ENCODE data around the gene SELENON. TPM values are rescaled to one million over a fixed set of nuclear protein-coding genes. Genes with fewer than 3 reads are reported as not detected.
A peak's percentile ranks its signal among the peaks of the same experiment; 100 is the strongest.

SELENON gene
- total and polyA plus RNA-seq, 2 of the 13 experiments (the other 11 are each of a cell fraction or from before 2014, with no cell fraction given), result 3.8 to 8.0 TPM

DNA sequence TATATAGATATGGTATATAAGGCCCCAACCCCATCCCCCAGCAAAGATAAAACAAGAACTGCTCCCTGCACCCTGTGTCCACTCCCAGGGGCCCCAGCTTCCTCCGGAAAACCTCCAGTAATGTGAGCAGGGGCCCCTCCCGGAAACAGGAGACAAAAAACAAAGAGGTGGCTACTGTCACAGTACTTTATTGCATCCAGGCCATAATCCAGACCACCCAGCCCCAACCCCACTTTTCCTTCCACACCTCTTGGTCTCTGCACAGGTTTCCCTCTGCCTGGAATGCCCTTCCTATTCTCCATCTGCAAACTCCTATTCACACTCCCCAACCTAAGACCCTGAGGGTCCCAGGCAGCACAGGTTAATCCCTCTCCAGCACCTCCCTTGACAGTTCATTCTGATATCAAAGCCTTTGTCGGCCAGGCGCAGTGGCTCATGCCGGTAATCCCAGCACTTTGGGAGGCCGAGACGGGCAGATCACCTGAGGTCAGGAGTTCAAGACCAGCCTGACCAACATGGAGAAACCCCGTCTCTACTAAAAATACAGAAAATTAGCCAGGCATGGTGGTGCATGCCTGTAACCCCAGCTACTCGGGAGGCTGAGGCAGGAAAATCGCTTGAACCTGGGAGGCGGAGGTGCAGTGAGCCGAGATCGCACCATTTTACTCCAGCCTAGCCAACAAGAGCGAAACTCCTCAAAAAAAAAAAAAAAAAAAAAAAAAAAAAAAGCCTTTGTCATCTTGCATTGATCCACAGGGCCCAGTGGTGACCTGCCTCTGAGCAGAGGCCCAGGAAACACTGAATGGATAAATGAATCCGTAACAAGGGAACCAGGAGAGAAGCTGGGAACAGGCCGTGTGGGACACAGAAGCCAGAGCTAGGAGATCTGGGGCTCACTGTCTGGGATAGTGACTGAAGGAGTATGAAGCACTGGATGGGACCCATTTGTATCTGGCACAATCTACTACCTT lies 61.6 kb downstream of the SELENON start (continued):
- TF ChIP-seq HINFP (CRISPR knock-in tag; IDR thresholded peaks at IDR 0.05; ENCODE audit: low read depth) (peak; percentile 55; the same call in 1 of the 2 replicates), ZNF879 (CRISPR knock-in tag; IDR thresholded peaks at IDR 0.05) (no peak), ZNF331 (CRISPR knock-in tag; IDR thresholded peaks at IDR 0.05) (peak; percentile 12; the same call in 1 of the 2 replicates), REPIN1 (CRISPR knock-in tag; IDR thresholded peaks at IDR 0.05; ENCODE audit: borderline replicate concordance, low read depth) (0 out of 2 replicates have a peak, but pooled peaks have one; percentile 30), DBP (CRISPR knock-in tag; IDR thresholded peaks at IDR 0.05; ENCODE audit: not compliant biosample characterization) (no peak), NR2F6 (IDR thresholded peaks at IDR 0.05) (peak; percentile 64), NR2F6 (CRISPR knock-in tag; IDR thresholded peaks at IDR 0.05) (peak; percentile 76), MED1 (CRISPR knock-in tag; IDR thresholded peaks at IDR 0.05) (peak; percentile 84), MLX (CRISPR knock-in tag; IDR thresholded peaks at IDR 0.05) (peak; percentile 12; the same call in 1 of the 2 replicates), ZNF451 (CRISPR knock-in tag; IDR thresholded peaks at IDR 0.05) (no peak), ZFX (CRISPR knock-in tag; IDR thresholded peaks at IDR 0.05; ENCODE audit: low read depth) (peak; percentile 59), TBX3 (IDR thresholded peaks at IDR 0.05; ENCODE audit: borderline replicate concordance) (peak; percentile 51; the same call in 1 of the 2 replicates), GTF3A (CRISPR knock-in tag; conservative IDR thresholded peaks at IDR 0.05) (0 out of 2 replicates have a peak, but pooled peaks have one; percentile 38), MED13 (CRISPR knock-in tag; IDR thresholded peaks at IDR 0.05) (peak; percentile 29; the same call in 1 of the 2 replicates), GATA4 (IDR thresholded peaks at IDR 0.05; ENCODE audit: borderline replicate concordance, low read depth) (peak; percentile 47; the same call in 1 of the 2 replicates), HMGA1 (CRISPR knock-in tag; conservative IDR thresholded peaks at IDR 0.05) (no peak), HDAC2 (CRISPR knock-in tag; IDR thresholded peaks at IDR 0.05) (0 out of 2 replicates have a peak, but pooled peaks have one; percentile 36), CEBPG (CRISPR knock-in tag; IDR thresholded peaks at IDR 0.05) (peak; percentile 28; the same call in 1 of the 2 replicates), ZBTB38 (CRISPR knock-in tag; IDR thresholded peaks at IDR 0.05) (peak; percentile 85)
- TF ChIP-seq, protein P1, sequence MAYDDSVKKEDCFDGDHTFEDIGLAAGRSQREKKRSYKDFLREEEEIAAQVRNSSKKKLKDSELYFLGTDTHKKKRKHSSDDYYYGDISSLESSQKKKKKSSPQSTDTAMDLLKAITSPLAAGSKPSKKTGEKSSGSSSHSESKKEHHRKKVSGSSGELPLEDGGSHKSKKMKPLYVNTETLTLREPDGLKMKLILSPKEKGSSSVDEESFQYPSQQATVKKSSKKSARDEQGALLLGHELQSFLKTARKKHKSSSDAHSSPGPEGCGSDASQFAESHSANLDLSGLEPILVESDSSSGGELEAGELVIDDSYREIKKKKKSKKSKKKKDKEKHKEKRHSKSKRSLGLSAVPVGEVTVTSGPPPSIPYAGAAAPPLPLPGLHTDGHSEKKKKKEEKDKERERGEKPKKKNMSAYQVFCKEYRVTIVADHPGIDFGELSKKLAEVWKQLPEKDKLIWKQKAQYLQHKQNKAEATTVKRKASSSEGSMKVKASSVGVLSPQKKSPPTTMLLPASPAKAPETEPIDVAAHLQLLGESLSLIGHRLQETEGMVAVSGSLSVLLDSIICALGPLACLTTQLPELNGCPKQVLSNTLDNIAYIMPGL (CRISPR knock-in tag; IDR thresholded peaks at IDR 0.05; ENCODE audit: borderline replicate concordance in 1 of 2, low read depth in 1 of 2), result 0 out of 4 replicates have a peak, but pooled peaks of 1 of the 2 experiments have one; percentile 32
- TF ChIP-seq, protein P2, sequence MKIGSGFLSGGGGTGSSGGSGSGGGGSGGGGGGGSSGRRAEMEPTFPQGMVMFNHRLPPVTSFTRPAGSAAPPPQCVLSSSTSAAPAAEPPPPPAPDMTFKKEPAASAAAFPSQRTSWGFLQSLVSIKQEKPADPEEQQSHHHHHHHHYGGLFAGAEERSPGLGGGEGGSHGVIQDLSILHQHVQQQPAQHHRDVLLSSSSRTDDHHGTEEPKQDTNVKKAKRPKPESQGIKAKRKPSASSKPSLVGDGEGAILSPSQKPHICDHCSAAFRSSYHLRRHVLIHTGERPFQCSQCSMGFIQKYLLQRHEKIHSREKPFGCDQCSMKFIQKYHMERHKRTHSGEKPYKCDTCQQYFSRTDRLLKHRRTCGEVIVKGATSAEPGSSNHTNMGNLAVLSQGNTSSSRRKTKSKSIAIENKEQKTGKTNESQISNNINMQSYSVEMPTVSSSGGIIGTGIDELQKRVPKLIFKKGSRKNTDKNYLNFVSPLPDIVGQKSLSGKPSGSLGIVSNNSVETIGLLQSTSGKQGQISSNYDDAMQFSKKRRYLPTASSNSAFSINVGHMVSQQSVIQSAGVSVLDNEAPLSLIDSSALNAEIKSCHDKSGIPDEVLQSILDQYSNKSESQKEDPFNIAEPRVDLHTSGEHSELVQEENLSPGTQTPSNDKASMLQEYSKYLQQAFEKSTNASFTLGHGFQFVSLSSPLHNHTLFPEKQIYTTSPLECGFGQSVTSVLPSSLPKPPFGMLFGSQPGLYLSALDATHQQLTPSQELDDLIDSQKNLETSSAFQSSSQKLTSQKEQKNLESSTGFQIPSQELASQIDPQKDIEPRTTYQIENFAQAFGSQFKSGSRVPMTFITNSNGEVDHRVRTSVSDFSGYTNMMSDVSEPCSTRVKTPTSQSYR (CRISPR knock-in tag; IDR thresholded peaks at IDR 0.05; ENCODE audit: borderline replicate concordance), result 0 out of 2 replicates have a peak, but pooled peaks have one; percentile 61
